ENCODE results near the gene CASS4.

DNA sequence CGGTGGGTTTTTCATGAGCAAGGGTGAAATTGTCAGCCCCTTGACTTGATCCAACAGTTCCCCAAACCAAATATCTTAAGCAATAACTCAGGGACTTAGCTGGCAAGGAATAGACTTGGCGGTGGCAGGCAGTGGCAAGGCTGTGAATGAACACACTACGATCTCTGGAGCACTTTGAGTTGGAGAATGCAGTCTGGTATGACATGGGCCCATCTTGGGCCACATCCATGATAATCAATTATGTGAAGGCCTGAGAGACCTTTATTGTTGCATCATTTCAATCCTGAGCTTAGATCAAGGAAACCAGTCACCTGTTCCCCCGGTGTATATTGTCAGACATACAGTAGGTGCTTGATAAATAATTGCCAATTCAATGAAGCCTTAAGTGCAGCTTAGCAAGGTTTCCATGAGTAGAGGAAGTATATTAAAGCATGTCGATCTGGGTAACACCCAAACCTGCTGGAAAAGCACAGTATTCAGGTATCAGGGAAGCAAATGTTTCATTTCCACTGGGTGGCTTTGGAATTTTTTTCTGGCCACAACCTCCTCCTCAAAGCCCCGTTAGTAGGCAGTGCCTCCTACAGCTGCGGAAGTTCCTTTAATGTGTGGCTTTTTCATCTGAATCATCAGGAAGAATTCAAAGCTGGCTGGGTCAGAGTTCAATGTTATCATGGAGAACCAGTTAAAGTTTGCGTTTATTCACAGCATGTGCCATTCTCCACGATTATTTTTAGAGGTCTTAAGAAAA, 10.2 kb downstream of the CASS4 start:
- TF ChIP-seq YY1 (IDR thresholded peaks at IDR 0.05; ENCODE audit: low read depth) (no peak), TAF1 (IDR thresholded peaks at IDR 0.05; ENCODE audit: low read depth) (no peak)
